HAP-1 (cell line): ENCODE measurements around the gene NOP14.

ENCODE experiments used
- DNase-seq, 2 experiments: peaks; one replicate each; pipeline ENCODE4 v3.0.0-alpha.2; 2016 to 2020; ENCODE audit warnings: low spot score in 2 of 2
- H3K27me3 ChIP-seq: fragments of 250-450 bp; sonication (Bioruptor Pico); 2 replicates; pipeline ENCODE4 v1.5.1; 2020; ENCODE audit warnings: low read depth, mild to moderate bottlenecking, moderate library complexity
- H3K36me3 ChIP-seq: fragments of 250-450 bp; sonication (Bioruptor Pico); replicated peaks from 2 replicates; pipeline ENCODE4 v1.5.1; 2020; ENCODE audit warnings: mild to moderate bottlenecking
- H3K4me1 ChIP-seq: fragments of 250-450 bp; sonication (Bioruptor Pico); 2 replicates; pipeline ENCODE4 v1.5.1; 2020; ENCODE audit warnings: mild to moderate bottlenecking
- H3K4me3 ChIP-seq: fragments of 250-450 bp; sonication (Bioruptor Pico); 2 replicates; pipeline ENCODE4 v1.5.1; 2020; ENCODE audit warnings: mild to moderate bottlenecking, moderate library complexity
- H3K9me3 ChIP-seq: fragments of 250-450 bp; sonication (Bioruptor Pico); 2 replicates; pipeline ENCODE4 v1.5.1; 2020; ENCODE audit warnings: mild to moderate bottlenecking, moderate library complexity
- in situ Hi-C: fragments of 300-500 bp; cut with MboI; formaldehyde crosslinking; loops from 3 replicates; pipeline ENCODE4 v1.14.3; 2020; ENCODE audit warnings: low sequenced_read_pairs, inconsistent platforms, mixed read lengths

Gene NOP14

DNA sequence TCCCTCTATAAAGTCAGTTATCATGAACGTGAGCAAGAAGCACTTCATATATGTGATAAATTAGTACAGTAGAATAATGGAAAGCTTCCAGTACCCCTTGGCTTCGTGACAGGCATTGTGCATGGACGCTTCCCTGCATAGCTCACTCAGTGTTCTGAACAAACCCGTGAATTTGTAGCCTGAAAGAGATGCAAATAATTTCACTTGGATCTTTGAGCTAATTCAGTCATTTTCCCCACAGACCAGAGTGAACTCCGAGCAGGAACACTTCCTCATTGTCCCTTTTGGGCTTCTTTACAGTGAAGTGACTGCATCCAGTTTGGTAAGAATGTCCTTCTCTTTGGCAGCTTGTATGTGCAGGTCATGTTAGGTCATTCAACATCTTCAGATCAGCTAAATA is 69.4 kb downstream of the NOP14 start:
- H3K36me3 ChIP-seq, result peaks cover 39% of the 10 kb centered on the region
- H3K9me3 ChIP-seq, result no peaks in the 10 kb centered on the region
- H3K27me3 ChIP-seq, result no peaks in the 10 kb centered on the region
- H3K4me3 ChIP-seq, result no peak overlapping the region
- in situ Hi-C loops, result no loop called here
- no peaks in the 10 kb centered on the region; the same call in 1 of the 2 replicates for H3K4me1 ChIP-seq
- no peak for DNase-seq

DNA sequence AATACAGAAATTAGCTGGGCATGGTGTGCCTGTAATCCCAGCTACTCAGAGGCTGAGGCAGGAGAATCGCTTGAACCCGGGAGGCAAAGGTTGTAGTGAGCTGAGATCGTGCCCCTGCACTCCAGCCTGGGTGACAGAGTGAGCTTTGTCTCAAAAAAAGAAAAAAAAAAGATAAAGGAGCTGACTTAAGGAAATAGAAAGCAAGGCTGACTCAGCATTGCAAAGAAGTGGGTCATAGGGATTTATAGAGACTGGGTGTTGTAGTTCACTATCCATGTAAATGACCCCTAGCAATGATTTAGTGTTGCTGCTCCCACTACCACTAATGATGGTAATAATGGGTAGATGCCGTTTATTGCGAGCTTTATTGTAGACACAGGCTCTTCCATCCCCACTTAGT is 71.9 kb downstream of the NOP14 start:
- DNase-seq, result no peak
- in situ Hi-C loops, result no loop called here

DNA sequence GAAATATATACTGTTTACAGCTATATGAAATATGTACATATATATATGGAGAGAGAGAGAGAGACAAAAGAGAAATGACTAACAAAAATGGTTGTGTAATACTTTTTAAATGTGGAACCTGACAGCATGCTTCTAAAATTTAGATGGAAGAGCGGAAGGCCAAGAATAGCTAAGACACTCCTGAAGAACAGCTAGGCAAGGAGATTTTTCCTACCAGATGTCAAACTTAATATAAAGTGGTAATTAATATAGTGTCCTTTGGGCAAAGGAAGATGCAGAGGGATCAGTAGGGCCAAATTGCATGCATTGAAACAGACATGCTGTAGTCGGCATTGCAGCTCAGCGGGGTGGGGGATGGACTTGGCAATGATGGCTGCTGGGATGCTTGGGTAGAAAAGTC is 74.3 kb downstream of the NOP14 start:
- H3K4me1 ChIP-seq, result no peaks in the 10 kb centered on the region; the same call in 1 of the 2 replicates
- in situ Hi-C loops, result no loop called here

More for the DNA sequence above, 71.9 kb downstream of the NOP14 start:
- H3K4me3 ChIP-seq, result no peak overlapping the region
- H3K36me3 ChIP-seq, result peaks cover 21% of the 10 kb centered on the region
- H3K9me3 ChIP-seq, result no peaks in the 10 kb centered on the region
- H3K27me3 ChIP-seq, result no peaks in the 10 kb centered on the region
- no peaks in the 10 kb centered on the region; the same call in 1 of the 2 replicates for H3K4me1 ChIP-seq

More for the DNA sequence above, 74.3 kb downstream of the NOP14 start:
- no peak overlapping the region for H3K4me3 ChIP-seq
- no peak for DNase-seq
- H3K27me3 ChIP-seq, result no peaks in the 10 kb centered on the region
- no peaks in the 10 kb centered on the region for H3K9me3 ChIP-seq
- peaks cover 23% of the 10 kb centered on the region for H3K36me3 ChIP-seq
